ENCODE data around the gene TRAPPC3L.

Gene TRAPPC3L

DNA sequence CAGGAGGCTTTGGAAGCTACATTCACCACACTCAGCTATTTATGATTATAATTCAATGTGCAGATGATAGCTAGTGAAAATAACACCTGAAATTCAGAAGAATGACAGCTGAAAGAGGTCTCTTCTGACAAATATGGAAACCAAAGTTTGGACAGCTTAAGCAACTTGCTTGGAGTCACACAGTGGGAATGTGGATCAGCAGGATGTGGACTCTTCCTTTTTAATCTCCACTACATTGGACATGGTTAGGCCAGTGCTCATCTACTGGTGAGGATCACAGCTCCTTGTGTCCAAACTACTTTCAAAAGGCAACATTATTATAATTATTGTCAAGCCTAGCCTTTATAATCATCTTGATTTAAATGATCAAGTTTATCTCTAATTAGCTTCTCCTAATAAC is 10.4 kb downstream of the TRAPPC3L start:
- Histone ChIP-seq H3K9me3 (ENCODE audit: control insufficient read depth in 1 of 2, low read length in 2 of 2) (no peaks in the 10 kb centered on the region), H3K4me3 (ENCODE audit: low read depth in 1 of 2, low read length in 2 of 2) (no peak overlapping the region)

DNA sequence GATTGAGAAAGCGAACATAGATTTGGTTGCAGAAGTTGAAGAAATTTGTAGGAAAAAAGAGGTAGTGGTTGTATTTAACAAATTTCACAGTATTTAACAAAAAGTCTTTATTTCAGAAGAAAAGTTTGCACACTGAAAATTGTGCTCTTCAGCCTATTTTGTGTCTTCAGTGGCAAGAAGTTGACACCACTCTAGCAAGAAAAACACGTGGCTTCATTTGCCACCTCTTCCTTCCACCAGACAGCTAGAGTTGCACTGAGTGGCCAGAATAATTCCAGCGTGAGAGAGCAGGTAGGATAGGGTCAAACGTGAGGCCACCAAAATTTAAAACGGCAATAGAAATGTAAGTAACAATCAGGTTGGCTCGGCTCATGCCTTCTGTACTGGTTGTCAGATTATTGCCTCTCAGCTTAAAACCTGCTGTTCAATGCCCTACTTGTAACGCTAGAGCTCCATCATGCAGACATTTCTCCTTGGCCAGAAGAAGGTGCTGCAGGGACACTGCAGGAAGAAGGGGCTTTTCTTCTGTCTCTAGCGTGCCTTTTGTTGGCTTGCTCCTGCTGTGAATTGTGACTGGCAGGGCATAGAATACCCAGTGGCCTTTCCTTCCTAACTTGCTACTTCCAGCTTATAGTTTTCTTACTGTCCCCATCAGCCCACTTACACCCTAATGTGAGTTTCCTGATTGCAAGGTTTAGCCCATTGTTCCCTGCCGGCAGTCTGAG is 12.1 kb downstream of the TRAPPC3L start:
- Histone ChIP-seq H3K27ac (ENCODE audit: low read depth, low read length) (no peak overlapping the region), H3K36me3 (ENCODE audit: control insufficient read depth in 1 of 2, insufficient read depth in 2 of 2, low read length in 2 of 2) (no peaks in the 10 kb centered on the region), H3K27me3 (ENCODE audit: control insufficient read depth in 1 of 2, insufficient read depth in 2 of 2, low read length in 2 of 2) (no peaks in the 10 kb centered on the region), H3K9ac (ENCODE audit: low read depth in 1 of 2, low read length in 2 of 2) (no peak overlapping the region), H3K4me3 (ENCODE audit: low read depth in 1 of 2, low read length in 2 of 2) (no peak overlapping the region), H3K9me3 (ENCODE audit: control insufficient read depth in 1 of 2, low read length in 2 of 2) (no peaks in the 10 kb centered on the region), H3K4me1 (ENCODE audit: control insufficient read depth in 1 of 2, insufficient read depth in 2 of 2, low read length in 2 of 2) (no peaks in the 10 kb centered on the region)

More for the DNA sequence above, 10.4 kb downstream of the TRAPPC3L start:
- H3K27me3 ChIP-seq (ENCODE audit: control insufficient read depth in 1 of 2, insufficient read depth in 2 of 2, low read length in 2 of 2), result no peaks in the 10 kb centered on the region
- no peaks in the 10 kb centered on the region for H3K36me3 ChIP-seq (ENCODE audit: control insufficient read depth in 1 of 2, insufficient read depth in 2 of 2, low read length in 2 of 2)
- H3K27ac ChIP-seq (ENCODE audit: low read depth, low read length), result no peak overlapping the region
- no peak overlapping the region for H3K9ac ChIP-seq (ENCODE audit: low read depth in 1 of 2, low read length in 2 of 2)
- no peaks in the 10 kb centered on the region for H3K4me1 ChIP-seq (ENCODE audit: control insufficient read depth in 1 of 2, insufficient read depth in 2 of 2, low read length in 2 of 2)

DNA sequence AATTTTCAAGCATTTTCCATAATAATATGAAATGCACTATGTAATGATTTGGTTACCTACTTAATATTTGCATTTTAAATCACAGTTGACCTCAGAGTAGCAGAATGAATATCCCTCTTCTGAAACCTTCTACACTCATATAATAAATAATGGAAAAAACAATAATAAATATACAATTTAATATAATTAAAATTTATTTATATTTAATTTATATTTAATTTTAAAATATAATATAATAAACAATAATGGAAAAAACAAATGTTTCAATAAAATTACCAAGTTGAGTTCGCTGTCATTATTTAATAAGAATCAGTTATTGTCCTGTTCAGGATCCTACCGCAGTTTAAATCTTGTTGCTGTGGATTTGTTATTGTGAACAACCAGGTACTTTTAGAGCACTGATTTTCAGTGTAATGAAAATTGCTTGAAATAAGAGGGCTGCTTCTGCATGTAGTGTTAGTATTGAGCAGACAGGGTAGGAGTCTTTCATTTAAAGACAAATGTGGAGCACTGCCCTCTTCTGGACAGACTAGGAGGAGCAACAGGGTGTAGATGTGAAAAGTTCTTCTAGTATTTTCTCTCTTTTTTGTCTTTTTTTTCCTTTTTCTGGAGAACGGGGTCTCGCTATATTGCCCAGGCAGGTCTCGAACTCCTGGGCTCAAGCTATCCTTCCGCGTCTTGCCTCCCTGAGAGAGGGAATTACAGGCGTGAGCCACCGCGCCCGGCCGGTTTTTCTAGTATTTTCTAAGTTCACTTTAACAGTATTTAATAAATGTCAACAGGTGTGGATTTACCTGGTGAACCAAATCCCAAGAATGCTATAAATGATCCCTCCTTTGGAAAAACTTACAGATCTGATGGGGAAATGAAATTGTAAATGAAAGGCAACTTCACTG is 13.6 kb downstream of the TRAPPC3L start:
- Histone ChIP-seq H3K9ac (ENCODE audit: low read depth in 1 of 2, low read length in 2 of 2) (no peak overlapping the region), H3K4me3 (ENCODE audit: low read depth in 1 of 2, low read length in 2 of 2) (no peak overlapping the region), H3K9me3 (ENCODE audit: control insufficient read depth in 1 of 2, low read length in 2 of 2) (no peaks in the 10 kb centered on the region), H3K27ac (ENCODE audit: low read depth, low read length) (no peak overlapping the region), H3K4me1 (ENCODE audit: control insufficient read depth in 1 of 2, insufficient read depth in 2 of 2, low read length in 2 of 2) (no peaks in the 10 kb centered on the region), H3K27me3 (ENCODE audit: control insufficient read depth in 1 of 2, insufficient read depth in 2 of 2, low read length in 2 of 2) (no peaks in the 10 kb centered on the region), H3K36me3 (ENCODE audit: control insufficient read depth in 1 of 2, insufficient read depth in 2 of 2, low read length in 2 of 2) (no peaks in the 10 kb centered on the region)

DNA sequence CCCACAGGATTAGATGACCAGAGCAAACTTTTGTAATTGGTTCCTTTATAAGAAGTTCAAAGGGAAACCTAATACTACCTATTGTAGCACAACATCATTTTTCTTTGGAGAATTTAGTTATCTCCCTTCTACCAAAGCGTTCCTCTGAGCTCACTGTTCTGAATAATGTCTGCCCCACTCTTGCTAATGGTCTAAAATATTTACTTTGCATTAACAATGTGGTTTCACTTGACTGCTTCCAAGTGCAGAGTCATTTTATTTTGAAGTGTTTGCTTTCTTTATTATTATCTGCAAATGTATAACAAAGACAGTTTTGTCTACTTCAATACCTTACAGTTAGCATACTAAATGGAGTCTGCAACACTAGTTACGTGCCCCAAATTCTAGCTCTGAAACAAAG is 15.0 kb downstream of the TRAPPC3L start:
- H3K27me3 ChIP-seq (ENCODE audit: control insufficient read depth in 1 of 2, insufficient read depth in 2 of 2, low read length in 2 of 2), result no peaks in the 10 kb centered on the region
- no peak overlapping the region for H3K27ac ChIP-seq (ENCODE audit: low read depth, low read length)
- no peaks in the 10 kb centered on the region for H3K9me3 ChIP-seq (ENCODE audit: control insufficient read depth in 1 of 2, low read length in 2 of 2)
- no peaks in the 10 kb centered on the region for H3K4me1 ChIP-seq (ENCODE audit: control insufficient read depth in 1 of 2, insufficient read depth in 2 of 2, low read length in 2 of 2)
- H3K4me3 ChIP-seq (ENCODE audit: low read depth in 1 of 2, low read length in 2 of 2), result no peak overlapping the region
- no peak overlapping the region for H3K9ac ChIP-seq (ENCODE audit: low read depth in 1 of 2, low read length in 2 of 2)
- H3K36me3 ChIP-seq (ENCODE audit: control insufficient read depth in 1 of 2, insufficient read depth in 2 of 2, low read length in 2 of 2), result no peaks in the 10 kb centered on the region

DNA sequence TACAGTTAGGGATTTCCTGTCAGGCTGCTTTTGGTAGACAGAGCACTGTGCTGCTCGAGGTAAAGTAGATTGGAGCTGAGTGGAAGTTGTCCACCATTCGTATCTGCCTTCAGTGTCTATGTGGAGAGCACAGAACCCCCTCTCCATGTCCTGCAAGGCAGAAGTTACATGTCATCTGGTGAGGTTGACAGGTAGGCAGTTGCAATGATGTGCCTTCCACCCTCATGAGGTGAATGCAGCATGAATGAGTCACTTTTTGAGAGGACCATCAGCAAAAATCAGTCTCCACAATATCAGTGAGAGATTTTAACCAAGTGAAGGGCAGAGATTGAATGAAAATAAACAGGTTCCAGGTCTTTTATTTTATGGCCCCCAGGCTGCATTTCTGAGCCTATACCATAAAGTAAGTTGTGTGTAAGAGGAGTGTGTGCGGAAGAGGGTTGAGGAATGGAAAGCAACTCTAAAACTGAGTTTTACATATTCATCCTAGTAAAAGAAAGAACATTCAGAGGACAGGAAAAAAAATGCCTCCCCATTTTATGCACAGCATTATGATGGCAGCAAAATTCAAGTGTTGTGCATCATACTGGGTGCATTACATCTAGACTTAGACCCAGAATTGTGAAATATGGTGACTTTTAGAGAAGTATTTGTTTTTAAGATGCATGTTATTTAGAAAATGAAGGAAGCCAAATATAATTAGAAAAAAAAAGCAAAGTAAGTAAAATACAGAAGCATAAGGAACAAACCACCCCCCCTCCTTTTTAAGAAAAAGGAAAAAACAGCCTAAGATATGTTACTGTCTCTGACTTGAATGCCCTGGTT is 15.8 kb downstream of the TRAPPC3L start:
- no peaks in the 10 kb centered on the region for H3K36me3 ChIP-seq (ENCODE audit: control insufficient read depth in 1 of 2, insufficient read depth in 2 of 2, low read length in 2 of 2)
- H3K4me1 ChIP-seq (ENCODE audit: control insufficient read depth in 1 of 2, insufficient read depth in 2 of 2, low read length in 2 of 2), result no peaks in the 10 kb centered on the region
- H3K27me3 ChIP-seq (ENCODE audit: control insufficient read depth in 1 of 2, insufficient read depth in 2 of 2, low read length in 2 of 2), result no peaks in the 10 kb centered on the region
- no peak overlapping the region for H3K27ac ChIP-seq (ENCODE audit: low read depth, low read length)
- H3K4me3 ChIP-seq (ENCODE audit: low read depth in 1 of 2, low read length in 2 of 2), result no peak overlapping the region
- no peak overlapping the region for H3K9ac ChIP-seq (ENCODE audit: low read depth in 1 of 2, low read length in 2 of 2)
- H3K9me3 ChIP-seq (ENCODE audit: control insufficient read depth in 1 of 2, low read length in 2 of 2), result no peaks in the 10 kb centered on the region

DNA sequence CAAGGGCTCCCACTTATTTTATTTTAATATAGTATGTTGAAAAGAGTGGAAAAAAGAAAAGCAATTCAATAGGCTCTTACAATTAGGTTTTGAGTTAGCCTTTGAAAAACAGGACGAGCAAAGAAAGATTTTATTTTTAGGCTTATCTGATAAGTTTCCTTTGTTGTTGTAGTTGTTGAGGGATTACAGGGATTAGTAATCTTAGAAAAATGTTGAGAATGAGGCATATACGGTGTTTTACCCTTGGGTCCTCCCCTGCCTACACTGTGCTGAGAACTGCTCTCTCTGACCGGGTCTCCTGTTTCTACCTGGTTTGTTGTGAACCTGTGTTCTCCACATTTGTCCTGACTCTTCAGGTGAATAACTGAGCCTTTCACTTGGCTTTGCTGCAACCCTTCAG is 16.7 kb downstream of the TRAPPC3L start:
- no peaks in the 10 kb centered on the region for H3K27me3 ChIP-seq (ENCODE audit: control insufficient read depth in 1 of 2, insufficient read depth in 2 of 2, low read length in 2 of 2)
- no peaks in the 10 kb centered on the region for H3K4me1 ChIP-seq (ENCODE audit: control insufficient read depth in 1 of 2, insufficient read depth in 2 of 2, low read length in 2 of 2)
- H3K9ac ChIP-seq (ENCODE audit: low read depth in 1 of 2, low read length in 2 of 2), result no peak overlapping the region
- no peaks in the 10 kb centered on the region for H3K36me3 ChIP-seq (ENCODE audit: control insufficient read depth in 1 of 2, insufficient read depth in 2 of 2, low read length in 2 of 2)
- no peak overlapping the region for H3K4me3 ChIP-seq (ENCODE audit: low read depth in 1 of 2, low read length in 2 of 2)
- H3K27ac ChIP-seq (ENCODE audit: low read depth, low read length), result no peak overlapping the region
- H3K9me3 ChIP-seq (ENCODE audit: control insufficient read depth in 1 of 2, low read length in 2 of 2), result no peaks in the 10 kb centered on the region

DNA sequence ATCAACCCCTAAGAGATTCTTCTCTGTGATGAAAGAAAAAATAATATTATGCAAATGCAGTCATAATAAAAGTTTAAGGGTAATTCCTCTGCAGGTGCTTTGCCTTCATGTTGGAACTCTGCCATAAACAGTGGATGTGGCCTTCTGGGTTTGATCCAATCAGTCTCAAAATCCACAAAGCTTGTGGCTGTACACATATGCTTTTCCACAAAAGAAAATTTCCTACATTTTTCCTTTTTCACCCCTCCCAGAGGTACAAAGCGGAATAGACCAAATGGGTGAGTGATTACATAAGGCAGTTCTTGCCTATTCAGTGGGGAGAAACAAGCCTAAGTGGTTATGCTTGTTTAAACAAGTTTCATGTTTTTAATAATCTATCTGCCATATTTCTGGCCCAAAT is 17.4 kb downstream of the TRAPPC3L start:
- Histone ChIP-seq H3K4me1 (ENCODE audit: control insufficient read depth in 1 of 2, insufficient read depth in 2 of 2, low read length in 2 of 2) (no peaks in the 10 kb centered on the region), H3K9ac (ENCODE audit: low read depth in 1 of 2, low read length in 2 of 2) (no peak overlapping the region), H3K4me3 (ENCODE audit: low read depth in 1 of 2, low read length in 2 of 2) (no peak overlapping the region), H3K27ac (ENCODE audit: low read depth, low read length) (no peak overlapping the region), H3K27me3 (ENCODE audit: control insufficient read depth in 1 of 2, insufficient read depth in 2 of 2, low read length in 2 of 2) (no peaks in the 10 kb centered on the region), H3K36me3 (ENCODE audit: control insufficient read depth in 1 of 2, insufficient read depth in 2 of 2, low read length in 2 of 2) (no peaks in the 10 kb centered on the region), H3K9me3 (ENCODE audit: control insufficient read depth in 1 of 2, low read length in 2 of 2) (no peaks in the 10 kb centered on the region)

DNA sequence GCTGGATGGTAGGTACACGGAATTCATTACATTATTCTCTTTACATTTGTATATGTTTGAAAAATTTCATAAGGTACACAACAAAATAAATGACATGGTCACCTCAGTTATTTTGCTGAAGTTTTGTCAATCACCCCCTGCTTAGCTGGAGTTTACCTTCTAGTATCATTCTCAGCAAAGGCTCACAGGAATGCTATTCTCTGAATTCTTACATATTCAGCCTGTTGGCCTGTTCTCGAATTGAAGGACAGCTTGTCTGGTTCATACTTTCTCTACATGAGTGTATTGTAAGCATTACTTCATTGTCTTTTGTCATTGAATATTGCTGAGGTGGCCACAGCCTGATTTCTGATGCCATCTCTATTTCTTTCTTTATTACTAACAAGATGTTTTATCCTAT is 21.2 kb downstream of the TRAPPC3L start:
- Histone ChIP-seq H3K9ac (ENCODE audit: low read depth in 1 of 2, low read length in 2 of 2) (no peak overlapping the region), H3K36me3 (ENCODE audit: control insufficient read depth in 1 of 2, insufficient read depth in 2 of 2, low read length in 2 of 2) (no peaks in the 10 kb centered on the region), H3K27me3 (ENCODE audit: control insufficient read depth in 1 of 2, insufficient read depth in 2 of 2, low read length in 2 of 2) (no peaks in the 10 kb centered on the region), H3K4me1 (ENCODE audit: control insufficient read depth in 1 of 2, insufficient read depth in 2 of 2, low read length in 2 of 2) (no peaks in the 10 kb centered on the region), H3K27ac (ENCODE audit: low read depth, low read length) (no peak overlapping the region), H3K9me3 (ENCODE audit: control insufficient read depth in 1 of 2, low read length in 2 of 2) (no peaks in the 10 kb centered on the region), H3K4me3 (ENCODE audit: low read depth in 1 of 2, low read length in 2 of 2) (no peak overlapping the region)

DNA sequence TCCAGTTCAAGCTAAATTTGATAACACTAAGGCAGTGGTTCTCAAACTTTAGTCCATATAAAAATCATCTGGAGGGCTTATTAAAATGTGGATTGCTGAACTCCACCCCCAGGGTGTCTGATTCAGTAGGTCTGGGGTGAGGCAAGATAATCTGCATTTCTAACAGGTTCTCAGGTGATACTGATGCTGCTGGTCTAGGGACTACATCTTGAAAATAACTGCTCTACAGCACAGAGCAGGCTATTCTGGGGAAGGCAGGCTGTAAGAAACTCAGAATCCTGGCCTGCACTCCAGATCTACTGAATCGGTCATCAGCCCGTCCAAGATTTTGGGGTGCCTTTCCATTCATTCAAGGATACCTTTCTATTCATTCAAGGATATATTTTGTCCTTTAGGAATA is 22.6 kb downstream of the TRAPPC3L start:
- no peaks in the 10 kb centered on the region for H3K27me3 ChIP-seq (ENCODE audit: control insufficient read depth in 1 of 2, insufficient read depth in 2 of 2, low read length in 2 of 2)
- no peaks in the 10 kb centered on the region for H3K36me3 ChIP-seq (ENCODE audit: control insufficient read depth in 1 of 2, insufficient read depth in 2 of 2, low read length in 2 of 2)
- no peak overlapping the region for H3K4me3 ChIP-seq (ENCODE audit: low read depth in 1 of 2, low read length in 2 of 2)
- no peak overlapping the region for H3K9ac ChIP-seq (ENCODE audit: low read depth in 1 of 2, low read length in 2 of 2)
- H3K9me3 ChIP-seq (ENCODE audit: control insufficient read depth in 1 of 2, low read length in 2 of 2), result no peaks in the 10 kb centered on the region
- H3K27ac ChIP-seq (ENCODE audit: low read depth, low read length), result no peak overlapping the region
- H3K4me1 ChIP-seq (ENCODE audit: control insufficient read depth in 1 of 2, insufficient read depth in 2 of 2, low read length in 2 of 2), result no peaks in the 10 kb centered on the region
